ENCODE results near the gene GJA10. TPM values are rescaled to one million over a fixed set of nuclear protein-coding genes. Genes with fewer than 3 reads are reported as not detected.

Gene GJA10
- total and polyA plus RNA-seq, 4 donors: not detected

DNA sequence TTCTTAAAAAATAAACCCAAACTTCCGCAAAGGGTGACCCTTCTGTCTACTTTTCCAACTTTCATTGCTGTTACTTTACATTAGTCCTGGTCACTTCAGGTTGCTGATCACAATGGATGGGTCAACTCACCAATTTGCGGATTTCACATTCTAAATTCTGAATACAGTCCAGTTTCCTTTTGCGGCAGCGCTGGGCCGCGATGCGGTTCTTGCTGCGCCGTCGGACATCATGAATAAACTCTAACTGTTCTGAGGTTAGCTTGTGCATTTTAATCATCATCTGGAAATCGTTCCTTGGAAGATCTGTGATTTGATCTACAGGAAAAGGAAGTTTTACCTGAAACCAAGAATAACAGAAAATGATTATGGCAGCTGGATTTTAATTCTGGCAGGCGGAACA lies 43.7 kb downstream of the GJA10 start:
- H3K4me1 ChIP-seq (ENCODE audit: control insufficient read depth in 5 of 5, insufficient read depth in 5 of 5, low read length in 5 of 5): peaks cover 0 to 12% (median 2%) of the 10 kb centered on the region in 5 donors
- ATAC-seq (ENCODE audit: insufficient read depth, low FRiP score) (no peak), DNase-seq (no peak)
- H3K36me3 ChIP-seq (ENCODE audit: control insufficient read depth in 4 of 4, insufficient read depth in 4 of 4, low read length in 4 of 4): peaks cover 0 to 11% (median 3%) of the 10 kb centered on the region in 4 donors
- no peak overlapping the region for H3K9ac ChIP-seq (ENCODE audit: insufficient read depth in 1 of 2, low read length in 2 of 2)
- 91 to 97% methylated on average over 12 of the region's 12 CpGs for WGBS, 2 donors
- no peaks in the 10 kb centered on the region for H3K27me3 ChIP-seq (ENCODE audit: control insufficient read depth in 3 of 3, insufficient read depth in 3 of 3, low read length in 2 of 3)
- H3K27ac ChIP-seq (ENCODE audit: low read depth in 1 of 2, low read length in 1 of 2): no peak overlapping the region
- TF ChIP-seq, protein P1, sequence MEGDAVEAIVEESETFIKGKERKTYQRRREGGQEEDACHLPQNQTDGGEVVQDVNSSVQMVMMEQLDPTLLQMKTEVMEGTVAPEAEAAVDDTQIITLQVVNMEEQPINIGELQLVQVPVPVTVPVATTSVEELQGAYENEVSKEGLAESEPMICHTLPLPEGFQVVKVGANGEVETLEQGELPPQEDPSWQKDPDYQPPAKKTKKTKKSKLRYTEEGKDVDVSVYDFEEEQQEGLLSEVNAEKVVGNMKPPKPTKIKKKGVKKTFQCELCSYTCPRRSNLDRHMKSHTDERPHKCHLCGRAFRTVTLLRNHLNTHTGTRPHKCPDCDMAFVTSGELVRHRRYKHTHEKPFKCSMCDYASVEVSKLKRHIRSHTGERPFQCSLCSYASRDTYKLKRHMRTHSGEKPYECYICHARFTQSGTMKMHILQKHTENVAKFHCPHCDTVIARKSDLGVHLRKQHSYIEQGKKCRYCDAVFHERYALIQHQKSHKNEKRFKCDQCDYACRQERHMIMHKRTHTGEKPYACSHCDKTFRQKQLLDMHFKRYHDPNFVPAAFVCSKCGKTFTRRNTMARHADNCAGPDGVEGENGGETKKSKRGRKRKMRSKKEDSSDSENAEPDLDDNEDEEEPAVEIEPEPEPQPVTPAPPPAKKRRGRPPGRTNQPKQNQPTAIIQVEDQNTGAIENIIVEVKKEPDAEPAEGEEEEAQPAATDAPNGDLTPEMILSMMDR (IDR thresholded peaks at IDR 0.05; ENCODE audit: control extremely low read depth, extremely low read depth): no peak
- no peak overlapping the region for H3K4me3 ChIP-seq
- H3K9me3 ChIP-seq (ENCODE audit: control insufficient read depth in 4 of 4, insufficient read depth in 3 of 4, low read length in 3 of 4): no peaks in the 10 kb centered on the region

DNA sequence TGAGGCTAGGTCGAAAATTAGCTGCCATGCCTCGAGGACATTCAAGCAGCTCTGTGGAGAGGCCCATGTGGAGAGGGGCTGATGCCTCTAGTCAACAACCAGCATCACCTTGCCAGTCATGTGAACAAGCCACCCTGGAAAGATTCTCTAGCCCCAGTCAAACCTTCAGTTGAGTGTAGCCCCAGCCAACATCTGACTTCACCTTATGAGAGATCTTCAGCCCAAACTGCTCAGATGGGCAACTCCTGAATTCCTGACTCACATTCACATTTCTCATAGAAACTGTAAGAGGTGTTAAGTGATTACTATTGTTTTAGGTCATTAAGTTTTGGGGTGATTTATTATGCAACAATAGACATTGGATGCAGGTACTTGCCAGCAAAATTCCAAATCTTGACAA lies 44.9 kb downstream of the GJA10 start:
- TF ChIP-seq, protein P1 (IDR thresholded peaks at IDR 0.05; ENCODE audit: control extremely low read depth, extremely low read depth): no peak
- Histone ChIP-seq H3K9ac (ENCODE audit: insufficient read depth in 1 of 2, low read length in 2 of 2) (no peak overlapping the region), H3K27me3 (ENCODE audit: control insufficient read depth in 3 of 3, insufficient read depth in 3 of 3, low read length in 2 of 3) (no peaks in the 10 kb centered on the region), H3K27ac (ENCODE audit: low read depth in 1 of 2, low read length in 1 of 2) (no peak overlapping the region), H3K36me3 (ENCODE audit: control insufficient read depth in 4 of 4, insufficient read depth in 4 of 4, low read length in 4 of 4) (peaks cover 0 to 11% (median 3%) of the 10 kb centered on the region in 4 donors), H3K4me1 (ENCODE audit: control insufficient read depth in 5 of 5, insufficient read depth in 5 of 5, low read length in 5 of 5) (peaks cover 0 to 12% (median 2%) of the 10 kb centered on the region in 5 donors), H3K9me3 (ENCODE audit: control insufficient read depth in 4 of 4, insufficient read depth in 3 of 4, low read length in 3 of 4) (no peaks in the 10 kb centered on the region), H3K4me3 (no peak overlapping the region)
- DNase-seq: no peak
- 91 to 92% methylated on average over 2 of the region's 2 CpGs for WGBS, 2 donors
- no peak for ATAC-seq (ENCODE audit: insufficient read depth, low FRiP score)

DNA sequence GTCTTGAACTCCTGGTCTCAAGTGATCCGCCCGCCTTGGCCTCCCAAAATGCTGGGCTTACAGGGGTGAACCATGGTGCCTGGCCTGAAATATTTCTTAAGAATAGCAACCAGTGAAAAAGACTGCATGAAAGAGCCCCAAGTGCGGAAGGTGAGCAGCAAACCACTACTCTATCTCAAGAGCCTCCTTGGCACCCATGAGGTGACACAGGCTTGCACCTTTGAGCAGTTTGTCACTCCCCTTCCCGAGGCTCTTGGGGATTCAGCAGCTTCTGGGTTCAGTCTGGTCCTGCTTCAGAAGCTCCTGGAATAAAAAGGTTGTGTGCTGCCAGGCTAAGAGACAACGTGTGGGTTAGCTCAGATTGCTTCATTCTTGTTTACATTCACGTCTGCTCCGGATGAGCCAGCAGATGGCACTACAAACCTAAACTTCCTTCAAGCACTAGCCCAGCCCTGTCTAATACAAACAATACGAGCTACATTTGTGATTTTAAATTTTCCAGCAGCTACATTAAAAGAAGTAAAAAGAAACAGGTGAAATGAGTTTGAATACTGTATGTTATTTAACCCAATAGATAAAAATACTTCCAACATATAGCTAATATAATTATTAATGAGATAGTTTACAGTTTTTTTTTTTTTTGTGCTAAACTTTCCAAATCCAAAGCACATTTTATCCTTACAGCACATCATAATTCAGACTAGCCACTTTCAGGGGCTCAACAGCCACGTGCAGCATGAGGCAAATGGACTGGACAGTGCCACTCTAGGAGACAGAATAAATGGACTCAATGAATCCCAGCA lies 46.2 kb downstream of the GJA10 start:
- H3K36me3 ChIP-seq (ENCODE audit: control insufficient read depth in 4 of 4, insufficient read depth in 4 of 4, low read length in 4 of 4): peaks cover 0 to 17% (median 3%) of the 10 kb centered on the region in 4 donors
- H3K27ac ChIP-seq (ENCODE audit: low read depth in 1 of 2, low read length in 1 of 2): no peak overlapping the region
- peaks cover 0 to 12% (median 2%) of the 10 kb centered on the region in 5 donors for H3K4me1 ChIP-seq (ENCODE audit: control insufficient read depth in 5 of 5, insufficient read depth in 5 of 5, low read length in 5 of 5)
- WGBS, 2 donors: 31 to 39% methylated on average over 9 of the region's 9 CpGs
- TF ChIP-seq, protein P1 (IDR thresholded peaks at IDR 0.05; ENCODE audit: control extremely low read depth, extremely low read depth): peak; percentile 84
- H3K27me3 ChIP-seq (ENCODE audit: control insufficient read depth in 3 of 3, insufficient read depth in 3 of 3, low read length in 2 of 3): no peaks in the 10 kb centered on the region
- DNase-seq: peak; percentile 81 to 93 (median 89)
- peak; percentile 85 for ATAC-seq (ENCODE audit: insufficient read depth, low FRiP score)
- peak overlapping the region in 1 of 2 donors; percentile 24 for H3K9ac ChIP-seq (ENCODE audit: insufficient read depth in 1 of 2, low read length in 2 of 2)
- H3K9me3 ChIP-seq (ENCODE audit: control insufficient read depth in 4 of 4, insufficient read depth in 3 of 4, low read length in 3 of 4): no peaks in the 10 kb centered on the region
- H3K4me3 ChIP-seq: no peak overlapping the region
